Testis (tissue), 2 donors: ENCODE measurements around the gene KCTD20.
"Not testable (repeated sequence)": the region's sequence is repeated elsewhere in the genome, so short reads cannot be mapped to it uniquely, and the experiment has no call there.

Source experiments
- POLR2A ChIP-seq: fragments of 450-650 bp; IDR thresholded peaks from one replicate; pipeline ENCODE4 v1.6.1; 2017; ENCODE audit warnings: antibody characterized with exemption, mild to moderate bottlenecking, moderate library complexity
- TF ChIP-seq, protein P1 (sequence below), 3 experiments: fragments of 450-650 bp in 2 of 3; fragments of 200-600 bp in 1 of 3; sonication (generic) in 1 of 3; IDR thresholded peaks; one replicate each; pipeline ENCODE4 v1.5.1; 2016 to 2019; ENCODE audit warnings: antibody characterized with exemption in 3 of 3, mild to moderate bottlenecking in 2 of 3, moderate library complexity in 1 of 3

DNA sequence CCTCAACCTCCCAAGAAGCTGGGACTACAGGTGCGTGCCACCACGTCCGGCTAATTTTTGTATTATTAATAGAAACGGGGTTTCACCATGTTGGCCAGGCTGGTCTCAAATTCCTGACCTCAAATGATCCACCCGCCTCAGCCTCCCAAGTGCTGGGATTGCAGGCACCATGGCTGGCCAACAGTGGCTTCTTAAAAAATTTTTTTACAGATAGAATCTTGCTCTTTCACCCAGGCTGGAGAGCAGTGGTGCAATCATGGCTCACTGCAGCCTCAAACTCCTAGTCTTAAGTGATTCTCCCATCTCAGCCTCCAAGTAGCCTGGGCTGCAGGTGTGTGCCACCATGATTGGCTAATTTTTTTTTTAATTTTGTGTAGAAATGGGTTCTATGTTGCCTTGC lies 40.5 kb downstream of the KCTD20 start:
- TF ChIP-seq, protein P1, sequence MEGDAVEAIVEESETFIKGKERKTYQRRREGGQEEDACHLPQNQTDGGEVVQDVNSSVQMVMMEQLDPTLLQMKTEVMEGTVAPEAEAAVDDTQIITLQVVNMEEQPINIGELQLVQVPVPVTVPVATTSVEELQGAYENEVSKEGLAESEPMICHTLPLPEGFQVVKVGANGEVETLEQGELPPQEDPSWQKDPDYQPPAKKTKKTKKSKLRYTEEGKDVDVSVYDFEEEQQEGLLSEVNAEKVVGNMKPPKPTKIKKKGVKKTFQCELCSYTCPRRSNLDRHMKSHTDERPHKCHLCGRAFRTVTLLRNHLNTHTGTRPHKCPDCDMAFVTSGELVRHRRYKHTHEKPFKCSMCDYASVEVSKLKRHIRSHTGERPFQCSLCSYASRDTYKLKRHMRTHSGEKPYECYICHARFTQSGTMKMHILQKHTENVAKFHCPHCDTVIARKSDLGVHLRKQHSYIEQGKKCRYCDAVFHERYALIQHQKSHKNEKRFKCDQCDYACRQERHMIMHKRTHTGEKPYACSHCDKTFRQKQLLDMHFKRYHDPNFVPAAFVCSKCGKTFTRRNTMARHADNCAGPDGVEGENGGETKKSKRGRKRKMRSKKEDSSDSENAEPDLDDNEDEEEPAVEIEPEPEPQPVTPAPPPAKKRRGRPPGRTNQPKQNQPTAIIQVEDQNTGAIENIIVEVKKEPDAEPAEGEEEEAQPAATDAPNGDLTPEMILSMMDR (IDR thresholded peaks at IDR 0.05) = not testable (repeated sequence)
- not testable (repeated sequence) for TF ChIP-seq POLR2A
